Subcutaneous abdominal adipose tissue (tissue), 5 donors: ENCODE results near the gene SLAMF1.
"Not testable (repeated sequence)": the region's sequence is repeated elsewhere in the genome, so short reads cannot be mapped to it uniquely, and the experiment has no call there.

ENCODE experiments used
- H3K27ac ChIP-seq: one replicate; pipeline ENCODE4 v1.7.0; 2013; ENCODE audit warnings: low read depth, mild to moderate bottlenecking, inconsistent platforms, low read length, moderate library complexity
- H3K27me3 ChIP-seq, 5 donors: one replicate each; pipeline ENCODE4 v1.7.0; 2013; ENCODE audit warnings: low read length in 5 of 5, inconsistent platforms in 1 of 5; ENCODE audit not compliant: control insufficient read depth in 5 of 5, insufficient read depth in 4 of 5
- H3K36me3 ChIP-seq, 5 donors: one replicate each; pipeline ENCODE4 v1.7.0; 2013; ENCODE audit warnings: low read length in 5 of 5; ENCODE audit not compliant: control insufficient read depth in 5 of 5, insufficient read depth in 5 of 5
- H3K4me1 ChIP-seq, 5 donors: one replicate each; pipeline ENCODE4 v1.7.0; 2013; ENCODE audit warnings: low read length in 5 of 5, mild to moderate bottlenecking in 3 of 5, moderate library complexity in 1 of 5; ENCODE audit not compliant: control insufficient read depth in 5 of 5, insufficient read depth in 5 of 5
- H3K4me3 ChIP-seq, 5 donors: one replicate each; pipeline ENCODE4 v1.7.0; 2013; ENCODE audit warnings: low read length in 5 of 5, low read depth in 1 of 5
- H3K9ac ChIP-seq, 5 donors: one replicate each; pipeline ENCODE4 v1.7.0; 2013; ENCODE audit warnings: low read length in 5 of 5, mild to moderate bottlenecking in 4 of 5, moderate library complexity in 3 of 5
- H3K9me3 ChIP-seq, 5 donors: one replicate each; pipeline ENCODE4 v1.7.0; 2013; ENCODE audit warnings: low read length in 5 of 5; ENCODE audit not compliant: control insufficient read depth in 5 of 5
- donor health status: healthy.
- donor health status: healthy.
- donor health status: healthy.
- donor health status: healthy.
- donor health status: healthy.

SLAMF1 gene

GRCh38 chr1:160652924-160653619, 6.2 kb upstream of the SLAMF1 start:
- Histone ChIP-seq H3K4me1 (peaks cover 0 to 2% (median 0%) of the 10 kb centered on the region in 5 donors), H3K27ac (no peak overlapping the region), H3K36me3 (no peaks in the 10 kb centered on the region), H3K4me3 (no peak overlapping the region), H3K9ac (no peak overlapping the region), H3K27me3 (peaks cover 0 to 2% (median 0%) of the 10 kb centered on the region in 5 donors), H3K9me3 (no peaks in the 10 kb centered on the region)

DNA sequence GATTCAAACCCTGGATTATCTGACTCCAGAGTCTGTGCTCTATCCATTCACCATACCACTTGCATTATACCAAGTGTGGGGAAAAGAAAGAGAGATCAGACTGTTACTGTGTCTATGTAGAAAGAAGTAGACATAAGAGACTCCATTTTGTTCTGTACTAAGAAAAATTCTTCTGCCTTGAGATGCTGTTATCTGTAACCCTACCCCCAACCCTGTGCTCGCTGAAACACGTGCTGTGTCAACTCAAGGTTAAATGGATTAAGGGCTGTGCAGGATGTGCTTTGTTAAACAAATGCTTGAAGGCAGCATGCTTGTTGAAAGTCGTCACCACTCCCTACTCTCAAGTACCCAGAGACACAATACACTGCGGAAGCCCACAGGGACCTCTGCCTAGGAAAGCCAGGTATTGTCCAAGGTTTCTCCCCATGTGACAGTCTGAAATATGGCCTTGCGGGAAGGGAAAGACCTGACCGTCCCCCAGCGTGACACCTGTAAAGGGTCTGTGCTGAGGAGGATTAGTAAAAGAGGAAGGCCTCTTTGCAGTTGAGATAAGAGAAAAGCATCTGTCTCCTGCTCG, 5.3 kb upstream of the SLAMF1 start:
- H3K9me3 ChIP-seq, H3K4me3 ChIP-seq, H3K36me3 ChIP-seq, H3K9ac ChIP-seq, H3K27me3 ChIP-seq, H3K4me1 ChIP-seq, H3K27ac ChIP-seq: not testable (repeated sequence)

GRCh38 chr1:160651433-160652064, 4.7 kb upstream of the SLAMF1 start:
- Histone ChIP-seq H3K27ac (no peak overlapping the region), H3K27me3 (peaks cover 0 to 2% (median 0%) of the 10 kb centered on the region in 5 donors), H3K9ac (no peak overlapping the region), H3K9me3 (no peaks in the 10 kb centered on the region), H3K4me1 (peaks cover 0 to 10% (median 5%) of the 10 kb centered on the region in 5 donors), H3K36me3 (no peaks in the 10 kb centered on the region), H3K4me3 (no peak overlapping the region)

DNA sequence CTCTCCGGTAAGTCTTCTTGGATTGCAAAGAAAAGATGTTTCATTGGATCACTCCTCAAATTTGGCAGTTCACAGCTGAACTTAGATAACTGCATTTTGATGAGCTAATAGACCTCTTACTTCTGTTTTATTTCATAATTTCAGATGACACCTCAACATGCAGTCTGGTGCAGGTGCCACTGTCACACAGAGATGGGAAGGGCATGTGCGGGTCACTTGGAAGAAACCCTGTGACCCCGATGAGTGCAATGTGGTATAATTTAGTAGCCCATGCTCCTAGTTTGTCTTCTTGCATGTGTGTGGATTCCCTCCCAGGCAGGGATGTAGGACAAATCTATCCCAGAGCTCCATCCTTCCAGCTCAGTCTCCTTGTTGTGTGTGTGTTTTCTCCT, 481 bp upstream of the SLAMF1 start:
- Histone ChIP-seq H3K27ac (no peak overlapping the region), H3K4me3 (no peak overlapping the region), H3K4me1 (peaks cover 0 to 18% (median 8%) of the 10 kb centered on the region in 5 donors), H3K9me3 (no peaks in the 10 kb centered on the region), H3K9ac (no peak overlapping the region), H3K36me3 (no peaks in the 10 kb centered on the region), H3K27me3 (peaks cover 0 to 4% (median 0%) of the 10 kb centered on the region in 5 donors)

- peaks cover 0 to 18% (median 8%) of the 10 kb centered on the region in 5 donors for H3K4me1 ChIP-seq
- H3K27me3 ChIP-seq, result peaks cover 0 to 4% (median 0%) of the 10 kb centered on the region in 5 donors
- H3K27ac ChIP-seq, result no peak overlapping the region
- no peaks in the 10 kb centered on the region for H3K9me3 ChIP-seq
- peak overlapping the region in 1 of 5 donors; percentile 26 for H3K4me3 ChIP-seq
- no peak overlapping the region for H3K9ac ChIP-seq
- no peaks in the 10 kb centered on the region for H3K36me3 ChIP-seq
Measured at GRCh38 chr1:160646180-160646579, 664 bp downstream of the SLAMF1 start.

GRCh38 chr1:160645386-160646130, 1.3 kb downstream of the SLAMF1 start:
- H3K36me3 ChIP-seq, result no peaks in the 10 kb centered on the region
- peaks cover 0 to 18% (median 8%) of the 10 kb centered on the region in 5 donors for H3K4me1 ChIP-seq
- H3K9me3 ChIP-seq, result no peaks in the 10 kb centered on the region
- no peak overlapping the region for H3K9ac ChIP-seq
- peaks cover 0 to 4% (median 0%) of the 10 kb centered on the region in 5 donors for H3K27me3 ChIP-seq
- no peak overlapping the region for H3K27ac ChIP-seq
- H3K4me3 ChIP-seq, result peak overlapping the region in 1 of 5 donors; percentile 26

DNA sequence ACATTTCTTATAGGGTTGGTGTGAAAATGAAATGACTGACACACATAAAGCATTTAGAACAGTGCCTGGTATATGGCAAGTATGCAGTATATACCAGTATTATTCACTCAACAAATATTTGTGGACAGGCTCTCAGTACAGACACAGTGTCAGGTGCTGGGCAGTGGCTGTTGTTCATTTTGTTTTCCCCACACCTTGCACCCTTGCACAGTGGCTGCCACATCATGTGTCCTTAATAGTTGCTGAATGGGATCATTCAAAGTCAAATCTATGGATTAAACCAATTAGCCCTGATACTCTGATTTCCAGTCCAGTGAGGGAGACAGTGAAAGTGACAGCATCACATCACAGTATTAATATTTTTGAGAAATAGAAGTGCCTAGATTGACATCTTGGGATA, 2.4 kb downstream of the SLAMF1 start:
- Histone ChIP-seq H3K36me3 (no peaks in the 10 kb centered on the region), H3K27ac (no peak overlapping the region), H3K9me3 (no peaks in the 10 kb centered on the region), H3K9ac (no peak overlapping the region), H3K27me3 (peaks cover 0 to 4% (median 0%) of the 10 kb centered on the region in 5 donors), H3K4me3 (no peak overlapping the region), H3K4me1 (peaks cover 0 to 18% (median 8%) of the 10 kb centered on the region in 5 donors)

GRCh38 chr1:160643138-160643537, 3.7 kb downstream of the SLAMF1 start:
- no peak overlapping the region for H3K27ac ChIP-seq
- peaks cover 0 to 18% (median 8%) of the 10 kb centered on the region in 5 donors for H3K4me1 ChIP-seq
- H3K9ac ChIP-seq, result no peak overlapping the region
- H3K4me3 ChIP-seq, result no peak overlapping the region
- no peaks in the 10 kb centered on the region for H3K36me3 ChIP-seq
- peaks cover 0 to 4% (median 0%) of the 10 kb centered on the region in 5 donors for H3K27me3 ChIP-seq
- H3K9me3 ChIP-seq, result no peaks in the 10 kb centered on the region

DNA sequence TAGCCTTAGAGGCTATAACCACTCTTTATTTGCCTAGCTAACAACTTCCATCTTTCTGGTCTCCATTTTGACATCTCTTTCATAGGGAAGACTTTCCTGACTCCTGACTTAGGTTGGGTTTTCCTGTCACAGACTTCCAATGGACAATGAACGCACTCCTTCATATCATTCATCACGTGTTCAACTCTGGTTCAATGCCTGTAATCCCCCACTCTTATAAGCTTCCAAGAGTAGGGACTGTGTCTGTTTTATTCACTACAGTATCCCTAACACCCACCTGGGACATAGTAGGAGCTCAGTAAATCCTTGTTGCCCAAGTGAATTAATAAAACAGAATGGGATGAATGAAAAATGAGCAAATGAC, 4.6 kb downstream of the SLAMF1 start:
- Histone ChIP-seq H3K36me3 (no peaks in the 10 kb centered on the region), H3K9me3 (no peaks in the 10 kb centered on the region), H3K9ac (no peak overlapping the region), H3K27me3 (peaks cover 0 to 4% (median 0%) of the 10 kb centered on the region in 5 donors), H3K4me1 (peaks cover 0 to 15% (median 8%) of the 10 kb centered on the region in 5 donors), H3K27ac (no peak overlapping the region), H3K4me3 (no peak overlapping the region)
